GM12878 (cell line): ENCODE measurements around the gene OR5AR1. TPM values are rescaled to one million over a fixed set of nuclear protein-coding genes. Genes with fewer than 3 reads are reported as not detected.

Source experiments
- ATAC-seq: fragments of 200-7000 bp; cut with Tn5 transposase; 3 replicates; pipeline ENCODE4 v1.9.1; 2020; ENCODE audit warnings: mild to moderate bottlenecking, moderate library complexity
- BruUV-seq: library from RNA; stranded (reverse); fragments of 400-500 nt; replicated peaks from 2 replicates; lab custom pipeline; 2021; lab: Mats Ljungman, UMichigan
- CTCF ChIA-PET: fragments of 300-600 bp; sonication (Branson Sonifier 250); formaldehyde crosslinking; extraction: SDS; loops from one replicate; lab custom pipeline; 2021; ENCODE audit warnings: inconsistent platforms; lab: Yijun Ruan, JAX
- POLR2A ChIA-PET: fragments of 350-600 bp; formaldehyde crosslinking; extraction: SDS; loops from one replicate; lab custom pipeline; 2021; ENCODE audit warnings: inconsistent platforms; lab: Charles Lee
- RAD21 ChIA-PET: fragments of 300-600 bp; sonication (Branson Sonifier 250); formaldehyde crosslinking; loops from one replicate; lab custom pipeline; 2023; ENCODE audit warnings: antibody characterized with exemption; ENCODE audit not compliant: unreplicated experiment; lab: Charles Lee
- SMC1A ChIA-PET: fragments of 300-600 bp; sonication (Branson Sonifier 250); formaldehyde crosslinking; loops from one replicate; lab custom pipeline; 2023; ENCODE audit not compliant: unreplicated experiment, uncharacterized antibody; lab: Charles Lee
- DNase-seq: peaks from one replicate; pipeline ENCODE4 v3.0.0-alpha.2; 2011; ENCODE audit warnings: low read depth, low spot score
- FAIRE-seq: peaks from 3 replicates; lab custom pipeline; 2011; peaks lifted over from hg19 to GRCh38; lab: Jason Lieb, UNC
- H2AFZ ChIP-seq: 2 replicates; pipeline ENCODE4 v1.6.0; 2011; ENCODE audit warnings: low read depth, low read length, control low read depth; ENCODE audit not compliant: control insufficient read depth
- H3K27ac ChIP-seq: 2 replicates; pipeline ENCODE4 v1.5.1; 2011; ENCODE audit warnings: control low read depth; ENCODE audit not compliant: control insufficient read depth, insufficient read depth
- H3K27me3 ChIP-seq, 2 experiments: replicated peaks in 1 of 2; 2 replicates each; pipeline versions ENCODE4 v1.6.0 to v1.6.1; 2011; ENCODE audit warnings: low read length in 1 of 2; ENCODE audit not compliant: control insufficient read depth in 2 of 2, insufficient read depth in 2 of 2
- H3K36me3 ChIP-seq, 2 experiments: 2 replicates each; pipeline ENCODE4 v1.5.1; 2011; ENCODE audit warnings: low read length in 1 of 2; ENCODE audit not compliant: control insufficient read depth in 2 of 2, insufficient read depth in 2 of 2
- H3K4me1 ChIP-seq: 2 replicates; pipeline ENCODE4 v1.6.1; 2011; ENCODE audit warnings: mild to moderate bottlenecking, low read length, moderate library complexity, mixed read lengths; ENCODE audit not compliant: control insufficient read depth, insufficient read depth
- H3K4me2 ChIP-seq: 2 replicates; pipeline ENCODE4 v1.6.0; 2011; ENCODE audit warnings: control low read depth; ENCODE audit not compliant: control insufficient read depth, insufficient read depth
- H3K4me3 ChIP-seq: fragments of 200-600 bp; sonication (generic); 2 replicates; pipeline ENCODE4 v1.5.1; 2016
- H3K79me2 ChIP-seq: 2 replicates; pipeline ENCODE4 v1.6.0; 2011; ENCODE audit warnings: low read length; ENCODE audit not compliant: control insufficient read depth, insufficient read depth
- H3K9ac ChIP-seq: 2 replicates; pipeline ENCODE4 v1.8.0; 2011; ENCODE audit warnings: low read length, control low read depth, mixed read lengths; ENCODE audit not compliant: control insufficient read depth, insufficient read depth
- H3K9me3 ChIP-seq: replicated peaks from 3 replicates; pipeline ENCODE4 v1.5.1; 2011; ENCODE audit warnings: mild to moderate bottlenecking, low read length; ENCODE audit not compliant: control insufficient read depth, insufficient read depth
- H4K20me1 ChIP-seq: 2 replicates; pipeline ENCODE4 v1.6.0; 2011; ENCODE audit not compliant: control insufficient read depth, insufficient read depth
- CREB1 ChIP-seq: IDR thresholded peaks from 2 replicates; pipeline ENCODE4 v1.6.1; 2012; ENCODE audit warnings: low read depth, mild to moderate bottlenecking, inconsistent platforms
- CTCF ChIP-seq, 3 experiments: IDR thresholded peaks in 2 of 3; conservative IDR thresholded peaks in 1 of 3; 2 replicates each; pipeline ENCODE4 v1.5.1; 2011; ENCODE audit warnings: low read depth in 3 of 3, low read length in 3 of 3, mild to moderate bottlenecking in 3 of 3, control low read depth in 2 of 3, moderate library complexity in 2 of 3, inconsistent platforms in 1 of 3, mixed read lengths in 1 of 3; ENCODE audit not compliant: control insufficient read depth in 2 of 3, insufficient read depth in 1 of 3; ENCODE audit errors: extremely low read depth in 1 of 3
- DPF2 ChIP-seq: fragments of 450-650 bp; IDR thresholded peaks from 2 replicates; pipeline ENCODE4 v1.6.1; 2017; ENCODE audit warnings: mild to moderate bottlenecking
- E4F1 ChIP-seq: fragments of 450-650 bp; IDR thresholded peaks from 2 replicates; pipeline ENCODE4 v1.6.1; 2018; ENCODE audit warnings: borderline replicate concordance, mild to moderate bottlenecking; ENCODE audit not compliant: partially characterized antibody
- IRF4 ChIP-seq: IDR thresholded peaks from 2 replicates; pipeline ENCODE4 v1.6.1; 2011; ENCODE audit warnings: low read depth, low read length
- MTA2 ChIP-seq: fragments of 450-650 bp; IDR thresholded peaks from 2 replicates; pipeline ENCODE4 v1.6.1; 2016; ENCODE audit warnings: low read depth, mild to moderate bottlenecking, moderate library complexity
- NR2C1 ChIP-seq: fragments of 450-650 bp; IDR thresholded peaks from 2 replicates; pipeline ENCODE4 v1.6.1; 2017; ENCODE audit warnings: antibody characterized with exemption, mild to moderate bottlenecking, moderate library complexity
- SIX5 ChIP-seq: IDR thresholded peaks from 2 replicates; pipeline ENCODE4 v1.6.1; 2011; ENCODE audit warnings: mild to moderate bottlenecking, low read depth, low read length, moderate library complexity; ENCODE audit not compliant: severe bottlenecking
- SKIL ChIP-seq: fragments of 450-650 bp; IDR thresholded peaks from 2 replicates; pipeline ENCODE4 v1.6.1; 2017; ENCODE audit warnings: mild to moderate bottlenecking, low read depth, inconsistent platforms; ENCODE audit not compliant: poor library complexity, severe bottlenecking
- SP1 ChIP-seq: IDR thresholded peaks from one replicate; pipeline ENCODE4 v1.6.1; 2011; ENCODE audit warnings: low read depth, low read length
- SRF ChIP-seq, 2 experiments: IDR thresholded peaks; 2 replicates each; pipeline ENCODE4 v1.6.1; 2011; ENCODE audit warnings: low read depth in 2 of 2, low read length in 2 of 2, mild to moderate bottlenecking in 1 of 2, moderate library complexity in 1 of 2
- ZNF24 ChIP-seq: fragments of 450-650 bp; IDR thresholded peaks from 2 replicates; pipeline ENCODE4 v1.6.1; 2017; ENCODE audit warnings: antibody characterized with exemption, mild to moderate bottlenecking
- ZNF274 ChIP-seq: IDR thresholded peaks from one replicate; pipeline ENCODE4 v1.8.0; 2011; ENCODE audit not compliant: insufficient read length, insufficient read depth
- WGBS: methylation state at CpG from one replicate; pipeline ENCODE4 v1.1.6; 2016; ENCODE audit warnings: low lambda C conversion rate; ENCODE audit not compliant: insufficient replicate concordance, insufficient coverage; ENCODE audit errors: missing lambda C conversion rate; 5-methylcytosine and 5-hydroxymethylcytosine counted together
- in situ Hi-C: fragments of 300-500 bp; cut with MboI; formaldehyde crosslinking; loops from 9 replicates; pipeline ENCODE4 v1.14.3; 2018; ENCODE audit warnings: mixed read lengths
- intact Hi-C: fragments of 100-400 bp; cut with micrococcal nuclease; formaldehyde crosslinking; loops from one replicate; pipeline ENCODE4 v1.14.2; 2022; ENCODE audit not compliant: unreplicated experiment
- polyA plus RNA-seq, 11 experiments: library from polyadenylated mRNA; depleted of rRNA in 4 of 11; unstranded in 6 of 11; stranded (reverse) in 5 of 11; fragments of >200 nt; fragmentation: Nextera tagmentation in 4 of 11; fragmentation: Illumina TruSeq in 1 of 11; extraction: Ambion mirVana in 4 of 11; extraction: Trizol in 1 of 11; gene quantifications; 1 replicate in 1 of 11; 2 replicates in 10 of 11; pipeline versions ENCODE4 v1.2.1 to v1.2.3, GENCODE V29; 2011 to 2016; ENCODE audit warnings: inconsistent platforms in 2 of 11, missing spikeins in 2 of 11, low read depth in 1 of 11
- total RNA-seq, 4 experiments: library from RNA; depleted of rRNA in 3 of 4; stranded (reverse); fragments of >200 nt in 3 of 4; fragmentation: Illumina TruSeq in 1 of 4; extraction: Trizol in 1 of 4; gene quantifications; 2 replicates each; pipeline versions ENCODE4 v1.2.1 to v1.2.3, GENCODE V29; 2013 to 2021
- TF ChIP-seq, protein P1 (sequence below): IDR thresholded peaks from 2 replicates; pipeline ENCODE4 v1.6.1; 2012; ENCODE audit warnings: low read depth, low read length, improper control_type of control experiment

Gene OR5AR1
- total and polyA plus RNA-seq, 10 of the 15 experiments (the other 5 are each of a cell fraction or from before 2014, with no cell fraction given) = not detected

- no peak for TF ChIP-seq DPF2
- TF ChIP-seq SP1 = no peak
- TF ChIP-seq, protein P1, sequence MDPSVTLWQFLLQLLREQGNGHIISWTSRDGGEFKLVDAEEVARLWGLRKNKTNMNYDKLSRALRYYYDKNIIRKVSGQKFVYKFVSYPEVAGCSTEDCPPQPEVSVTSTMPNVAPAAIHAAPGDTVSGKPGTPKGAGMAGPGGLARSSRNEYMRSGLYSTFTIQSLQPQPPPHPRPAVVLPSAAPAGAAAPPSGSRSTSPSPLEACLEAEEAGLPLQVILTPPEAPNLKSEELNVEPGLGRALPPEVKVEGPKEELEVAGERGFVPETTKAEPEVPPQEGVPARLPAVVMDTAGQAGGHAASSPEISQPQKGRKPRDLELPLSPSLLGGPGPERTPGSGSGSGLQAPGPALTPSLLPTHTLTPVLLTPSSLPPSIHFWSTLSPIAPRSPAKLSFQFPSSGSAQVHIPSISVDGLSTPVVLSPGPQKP = no peak
These were observed 36.9 kb downstream of the OR5AR1 start (continued) for GRCh38 chr11:56700242-56700913.

- DNase-seq (no peak), FAIRE-seq (no peak), ATAC-seq (no peak; the same call in 2 of the 3 replicates)
- Histone ChIP-seq H3K79me2 (no peaks in the 10 kb centered on the region), H3K4me2 (no peak overlapping the region), H3K27me3 (no peaks in the 10 kb centered on the region), H3K9me3 (no peaks in the 10 kb centered on the region), H3K4me1 (no peaks in the 10 kb centered on the region), H3K27ac (no peak overlapping the region), H3K36me3 (no peaks in the 10 kb centered on the region), H4K20me1 (no peaks in the 10 kb centered on the region), H2AFZ (no peak overlapping the region), H3K4me3 (no peak overlapping the region), H3K9ac (no peak overlapping the region)
- intact Hi-C loops (no loop called here), in situ Hi-C loops (no loop called here)
- SMC1A ChIA-PET = no interaction called here
- RAD21 ChIA-PET = no interaction called here
- WGBS = 15% methylated on average over 8 of the region's 8 CpGs
- BruUV-seq = no TSS peak
- CTCF ChIA-PET = no interaction called here
- POLR2A ChIA-PET = no interaction called here
- TF ChIP-seq CREB1 (no peak), CTCF (IDR thresholded peaks at IDR 0.05 in 2 of 3, conservative IDR thresholded peaks at IDR 0.05 in 1 of 3; ENCODE audit: control insufficient read depth in 2 of 3, extremely low read depth in 1 of 3, insufficient read depth in 1 of 3, low read depth in 3 of 3, low read length in 3 of 3) (no peak), ZNF274 (no peak), MTA2 (no peak), SIX5 (no peak), SP1 (no peak), NR2C1 (no peak), IRF4 (no peak), ZNF24 (no peak), SKIL (no peak), E4F1 (no peak), SRF (IDR thresholded peaks at IDR 0.05; ENCODE audit: low read depth in 2 of 2, low read length in 2 of 2) (no peak)
These were observed 37.5 kb downstream of the OR5AR1 start for GRCh38 chr11:56700914-56701485.
